ENCODE measurements around the gene LTBP3. TPM values are rescaled to one million over a fixed set of nuclear protein-coding genes. Genes with fewer than 3 reads are reported as not detected.
A peak's percentile ranks its signal among the peaks of the same experiment; 100 is the strongest.

The LTBP3 gene
- total and polyA plus RNA-seq, 9 donors: 50.2 to 204 (median 155) TPM

DNA sequence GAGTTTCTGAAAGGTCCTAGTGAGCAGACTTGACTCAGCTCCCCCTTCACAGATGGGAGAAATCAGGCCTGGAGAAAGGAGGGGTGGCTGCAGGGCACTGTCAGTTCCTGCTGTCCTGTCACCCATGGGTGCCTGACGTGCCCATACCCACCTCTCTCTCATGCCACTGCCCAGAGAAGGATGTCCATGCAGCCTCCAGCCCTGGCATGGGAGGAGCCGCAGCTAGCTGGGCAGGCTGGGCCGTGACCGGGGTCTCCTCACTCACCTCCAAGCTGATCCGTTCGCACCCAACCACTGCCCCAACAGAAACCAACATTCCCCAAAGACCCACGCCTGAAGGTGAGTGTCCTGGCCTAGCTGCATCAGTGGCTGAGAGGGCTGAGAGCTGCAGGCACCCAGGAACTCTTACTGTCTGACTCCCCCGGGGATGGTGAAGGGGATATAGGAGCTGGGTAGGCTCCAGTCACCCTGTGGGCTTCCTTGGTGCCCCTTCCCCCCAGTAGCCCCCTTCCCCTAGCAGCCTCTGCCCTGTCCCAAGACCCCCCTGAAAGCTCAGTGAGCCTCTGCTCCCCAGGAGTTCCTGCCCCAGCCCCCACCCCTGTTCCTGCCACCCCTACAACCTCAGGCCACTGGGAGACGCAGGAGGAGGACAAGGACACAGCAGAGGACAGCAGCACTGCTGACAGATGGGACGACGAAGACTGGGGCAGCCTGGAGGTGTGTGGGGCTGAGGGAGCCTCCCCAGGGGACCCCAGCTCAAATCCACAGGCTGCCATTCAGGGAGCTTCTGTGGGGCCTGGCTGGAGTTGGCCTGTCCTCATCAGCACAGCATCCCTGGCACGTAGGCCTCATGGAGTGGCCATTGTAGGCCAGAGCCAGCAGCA is 21.5 kb downstream of the LTBP3 start:
- no peak overlapping the region for H3K4me3 ChIP-seq (ENCODE audit: low read length)
- 61% methylated on average over 4 of the region's 12 CpGs for WGBS (ENCODE audit: insufficient coverage)
- H3K27me3 ChIP-seq (ENCODE audit: control insufficient read depth, insufficient read depth, low read length): no peaks in the 10 kb centered on the region
- H3K4me1 ChIP-seq (ENCODE audit: control insufficient read depth, insufficient read depth, low read length): peaks cover 24% of the 10 kb centered on the region
- peaks cover 53% of the 10 kb centered on the region for H3K36me3 ChIP-seq (ENCODE audit: control insufficient read depth, insufficient read depth, low read length)
- DNase-seq: no peak
- H3K27ac ChIP-seq (ENCODE audit: low read length): no peak overlapping the region
- H3K9me3 ChIP-seq (replicated peaks; ENCODE audit: control insufficient read depth, low read depth, low read length): no peaks in the 10 kb centered on the region

DNA sequence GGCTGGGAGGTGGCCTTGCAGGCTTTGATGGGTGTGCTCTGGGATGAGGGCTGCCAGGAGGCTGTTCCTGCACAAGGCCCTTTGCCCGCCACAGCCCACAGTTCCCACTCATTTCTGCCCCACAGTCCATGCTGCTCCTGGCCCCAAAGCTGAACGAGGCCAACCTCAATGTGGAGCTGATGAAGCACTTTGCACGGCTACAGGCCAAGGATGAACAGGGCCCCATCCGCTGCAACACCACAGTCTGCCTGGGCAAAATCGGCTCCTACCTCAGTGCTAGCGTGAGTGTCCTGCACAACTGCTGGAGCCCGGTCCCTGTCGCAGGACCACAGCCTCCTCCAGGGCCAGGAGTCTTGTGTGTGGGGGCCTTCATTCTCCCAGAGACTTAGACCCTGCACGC is 23.1 kb downstream of the LTBP3 start:
- H3K4me1 ChIP-seq (ENCODE audit: control insufficient read depth, insufficient read depth, low read length): peaks cover 11% of the 10 kb centered on the region
- H3K27me3 ChIP-seq (ENCODE audit: control insufficient read depth, insufficient read depth, low read length): no peaks in the 10 kb centered on the region
- peaks cover 64% of the 10 kb centered on the region for H3K36me3 ChIP-seq (ENCODE audit: control insufficient read depth, insufficient read depth, low read length)
- H3K9me3 ChIP-seq (replicated peaks; ENCODE audit: control insufficient read depth, low read depth, low read length): no peaks in the 10 kb centered on the region
- no peak overlapping the region for H3K4me3 ChIP-seq (ENCODE audit: low read length)
- H3K27ac ChIP-seq (ENCODE audit: low read length): no peak overlapping the region
- 64% methylated on average over 5 of the region's 9 CpGs for WGBS (ENCODE audit: insufficient coverage)
- DNase-seq: no peak

DNA sequence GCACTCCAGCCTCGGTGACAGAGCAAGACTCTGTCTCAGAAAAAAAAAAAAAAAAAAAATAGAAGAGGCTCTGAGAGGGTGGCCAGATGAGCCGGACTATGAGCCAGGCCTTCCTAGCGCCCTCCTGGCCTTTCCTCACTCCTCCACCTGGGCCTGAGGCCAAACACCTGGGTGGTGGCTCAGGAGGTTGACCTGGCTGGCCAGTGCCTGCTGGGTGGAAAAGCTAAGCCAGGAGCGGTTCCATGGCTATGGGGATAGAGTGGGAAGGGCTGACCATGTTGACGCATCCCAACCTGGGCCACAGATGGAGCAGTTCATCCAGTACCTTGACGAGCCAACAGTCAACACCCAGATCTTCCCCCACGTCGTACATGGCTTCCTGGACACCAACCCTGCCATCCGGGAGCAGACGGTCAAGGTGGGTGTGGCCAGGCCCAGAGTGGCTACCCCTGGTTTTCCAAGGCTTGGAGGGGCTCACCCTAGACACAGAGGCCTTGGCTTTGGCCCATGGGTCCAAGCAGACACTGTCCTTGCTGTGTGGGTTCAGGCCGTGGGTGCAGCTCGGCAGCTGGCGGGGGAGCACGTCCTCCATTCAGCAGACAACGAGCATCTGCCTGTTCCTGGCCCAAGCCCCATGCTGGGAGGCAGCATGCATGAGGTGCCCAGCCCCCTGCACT is 25.6 kb downstream of the LTBP3 start:
- DNase-seq: no peak
- Histone ChIP-seq H3K36me3 (ENCODE audit: control insufficient read depth, insufficient read depth, low read length) (peaks cover 77% of the 10 kb centered on the region), H3K4me3 (ENCODE audit: low read length) (no peak overlapping the region), H3K4me1 (ENCODE audit: control insufficient read depth, insufficient read depth, low read length) (peaks cover 3% of the 10 kb centered on the region), H3K27me3 (ENCODE audit: control insufficient read depth, insufficient read depth, low read length) (no peaks in the 10 kb centered on the region), H3K9me3 (replicated peaks; ENCODE audit: control insufficient read depth, low read depth, low read length) (no peaks in the 10 kb centered on the region), H3K27ac (ENCODE audit: low read length) (no peak overlapping the region)
- WGBS (ENCODE audit: insufficient coverage): 79% methylated on average over 9 of the region's 15 CpGs

DNA sequence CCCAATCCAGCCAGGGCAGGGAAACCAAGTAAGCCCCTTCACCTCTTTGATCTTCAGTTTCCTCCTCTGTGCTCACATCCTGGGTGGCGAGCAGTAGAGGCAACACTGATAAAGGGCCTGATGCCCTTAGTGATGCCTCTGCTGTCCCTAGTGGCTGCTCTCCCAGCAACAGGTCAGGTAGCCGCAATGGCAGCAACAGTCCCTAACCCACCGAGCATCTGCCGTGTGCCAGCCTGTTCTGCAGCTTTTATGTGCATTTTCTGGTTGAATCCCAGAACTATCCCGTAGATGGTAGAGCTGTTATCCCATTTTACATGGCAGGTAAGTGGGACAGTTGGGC is 28.0 kb downstream of the LTBP3 start:
- H3K27ac ChIP-seq (ENCODE audit: low read length): no peak overlapping the region
- H3K4me3 ChIP-seq (ENCODE audit: low read length): no peak overlapping the region
- no peaks in the 10 kb centered on the region for H3K27me3 ChIP-seq (ENCODE audit: control insufficient read depth, insufficient read depth, low read length)
- no peaks in the 10 kb centered on the region for H3K9me3 ChIP-seq (replicated peaks; ENCODE audit: control insufficient read depth, low read depth, low read length)
- WGBS (ENCODE audit: insufficient coverage): 96% methylated on average over 5 of the region's 5 CpGs
- H3K4me1 ChIP-seq (ENCODE audit: control insufficient read depth, insufficient read depth, low read length): peaks cover 12% of the 10 kb centered on the region
- no peak for DNase-seq
- H3K36me3 ChIP-seq (ENCODE audit: control insufficient read depth, insufficient read depth, low read length): peaks cover 74% of the 10 kb centered on the region

DNA sequence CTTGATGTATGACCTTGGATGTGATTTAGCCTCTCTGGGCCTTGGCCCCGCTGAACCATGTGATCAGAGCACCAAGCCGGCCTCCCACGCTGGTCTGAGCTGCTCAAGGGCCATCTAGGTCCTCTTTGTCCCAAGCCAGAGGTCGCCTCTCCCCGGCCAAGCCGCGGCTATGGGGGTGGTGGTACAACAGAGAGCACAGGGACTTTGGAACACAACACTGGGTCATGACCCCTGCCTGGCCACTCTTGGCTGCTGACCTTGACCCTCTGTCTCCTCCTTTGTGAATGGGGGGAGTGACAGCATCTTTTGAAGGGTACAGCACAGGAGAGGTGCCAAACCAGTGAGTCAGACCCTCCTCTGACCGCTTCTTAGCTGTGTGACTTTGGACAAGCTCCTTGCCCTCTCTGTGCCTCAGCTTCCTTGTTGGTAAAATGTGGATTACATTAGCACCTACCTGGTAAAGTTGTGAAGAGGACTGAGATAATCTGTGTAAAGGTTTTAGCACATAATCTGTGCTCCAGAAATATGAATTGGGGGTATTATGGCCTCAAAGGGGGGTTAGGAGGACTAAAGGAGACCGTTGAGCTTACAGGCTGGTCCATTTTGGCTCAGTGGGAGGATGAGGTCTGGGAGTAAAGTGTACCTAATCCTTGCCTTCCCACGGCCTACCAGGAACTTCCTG is 28.5 kb downstream of the LTBP3 start:
- no peak overlapping the region for H3K27ac ChIP-seq (ENCODE audit: low read length)
- peaks cover 72% of the 10 kb centered on the region for H3K36me3 ChIP-seq (ENCODE audit: control insufficient read depth, insufficient read depth, low read length)
- peaks cover 12% of the 10 kb centered on the region for H3K4me1 ChIP-seq (ENCODE audit: control insufficient read depth, insufficient read depth, low read length)
- no peaks in the 10 kb centered on the region for H3K27me3 ChIP-seq (ENCODE audit: control insufficient read depth, insufficient read depth, low read length)
- no peaks in the 10 kb centered on the region for H3K9me3 ChIP-seq (replicated peaks; ENCODE audit: control insufficient read depth, low read depth, low read length)
- whole genome bisulfite sequencing (ENCODE audit: insufficient coverage): 100% methylated on average over 1 of the region's 10 CpGs
- no peak for DNase-seq
- H3K4me3 ChIP-seq (ENCODE audit: low read length): no peak overlapping the region

DNA sequence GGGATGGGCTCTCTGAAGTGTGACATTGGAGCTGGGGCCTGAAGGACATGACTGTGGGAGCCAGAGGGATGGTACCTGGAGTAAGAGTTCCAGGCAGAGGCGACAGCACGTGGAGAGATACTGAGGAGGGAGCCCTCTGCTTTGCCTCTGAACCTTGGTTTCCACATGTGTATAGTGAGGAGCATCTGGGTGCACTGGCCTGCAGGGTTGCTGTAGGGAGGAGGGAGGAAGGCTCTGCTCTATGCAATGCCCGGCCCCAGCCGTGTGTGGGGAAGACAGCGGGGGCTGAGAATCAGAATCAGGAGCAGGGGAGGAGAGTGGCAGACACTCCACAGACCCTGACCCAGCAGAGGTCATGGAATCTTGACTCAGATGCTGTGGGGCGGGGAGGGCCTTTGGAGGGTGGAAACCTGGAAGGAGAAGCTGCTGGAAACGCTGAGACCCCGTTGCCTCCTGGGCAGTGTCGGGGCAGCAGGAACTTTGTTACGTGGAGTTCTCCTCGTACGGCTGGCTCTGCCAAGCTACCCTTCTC is 29.3 kb downstream of the LTBP3 start:
- no peaks in the 10 kb centered on the region for H3K27me3 ChIP-seq (ENCODE audit: control insufficient read depth, insufficient read depth, low read length)
- WGBS (ENCODE audit: insufficient coverage): 87% methylated on average over 9 of the region's 12 CpGs
- no peak overlapping the region for H3K27ac ChIP-seq (ENCODE audit: low read length)
- H3K4me1 ChIP-seq (ENCODE audit: control insufficient read depth, insufficient read depth, low read length): peaks cover 19% of the 10 kb centered on the region
- DNase-seq: no peak
- no peaks in the 10 kb centered on the region for H3K9me3 ChIP-seq (replicated peaks; ENCODE audit: control insufficient read depth, low read depth, low read length)
- H3K36me3 ChIP-seq (ENCODE audit: control insufficient read depth, insufficient read depth, low read length): peaks cover 72% of the 10 kb centered on the region
- H3K4me3 ChIP-seq (ENCODE audit: low read length): no peak overlapping the region

DNA sequence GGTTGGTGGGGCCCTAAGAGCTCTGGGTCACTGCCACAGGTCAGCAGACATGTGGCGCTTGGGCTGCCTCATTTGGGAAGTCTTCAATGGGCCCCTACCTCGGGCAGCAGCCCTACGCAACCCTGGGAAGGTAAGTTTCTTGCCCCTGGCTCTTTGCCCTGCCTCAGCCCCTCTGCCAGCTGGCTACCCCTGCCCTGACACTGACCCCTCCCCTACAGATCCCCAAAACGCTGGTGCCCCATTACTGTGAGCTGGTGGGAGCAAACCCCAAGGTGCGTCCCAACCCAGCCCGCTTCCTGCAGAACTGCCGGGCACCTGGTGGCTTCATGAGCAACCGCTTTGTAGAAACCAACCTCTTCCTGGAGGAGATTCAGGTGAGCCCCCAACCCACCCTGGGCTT is 31.4 kb downstream of the LTBP3 start:
- peaks cover 21% of the 10 kb centered on the region for H3K4me1 ChIP-seq (ENCODE audit: control insufficient read depth, insufficient read depth, low read length)
- no peak overlapping the region for H3K27ac ChIP-seq (ENCODE audit: low read length)
- no peaks in the 10 kb centered on the region for H3K27me3 ChIP-seq (ENCODE audit: control insufficient read depth, insufficient read depth, low read length)
- peaks cover 59% of the 10 kb centered on the region for H3K36me3 ChIP-seq (ENCODE audit: control insufficient read depth, insufficient read depth, low read length)
- no peak overlapping the region for H3K4me3 ChIP-seq (ENCODE audit: low read length)
- 88% methylated on average over 7 of the region's 8 CpGs for WGBS (ENCODE audit: insufficient coverage)
- DNase-seq: no peak
- no peaks in the 10 kb centered on the region for H3K9me3 ChIP-seq (replicated peaks; ENCODE audit: control insufficient read depth, low read depth, low read length)

DNA sequence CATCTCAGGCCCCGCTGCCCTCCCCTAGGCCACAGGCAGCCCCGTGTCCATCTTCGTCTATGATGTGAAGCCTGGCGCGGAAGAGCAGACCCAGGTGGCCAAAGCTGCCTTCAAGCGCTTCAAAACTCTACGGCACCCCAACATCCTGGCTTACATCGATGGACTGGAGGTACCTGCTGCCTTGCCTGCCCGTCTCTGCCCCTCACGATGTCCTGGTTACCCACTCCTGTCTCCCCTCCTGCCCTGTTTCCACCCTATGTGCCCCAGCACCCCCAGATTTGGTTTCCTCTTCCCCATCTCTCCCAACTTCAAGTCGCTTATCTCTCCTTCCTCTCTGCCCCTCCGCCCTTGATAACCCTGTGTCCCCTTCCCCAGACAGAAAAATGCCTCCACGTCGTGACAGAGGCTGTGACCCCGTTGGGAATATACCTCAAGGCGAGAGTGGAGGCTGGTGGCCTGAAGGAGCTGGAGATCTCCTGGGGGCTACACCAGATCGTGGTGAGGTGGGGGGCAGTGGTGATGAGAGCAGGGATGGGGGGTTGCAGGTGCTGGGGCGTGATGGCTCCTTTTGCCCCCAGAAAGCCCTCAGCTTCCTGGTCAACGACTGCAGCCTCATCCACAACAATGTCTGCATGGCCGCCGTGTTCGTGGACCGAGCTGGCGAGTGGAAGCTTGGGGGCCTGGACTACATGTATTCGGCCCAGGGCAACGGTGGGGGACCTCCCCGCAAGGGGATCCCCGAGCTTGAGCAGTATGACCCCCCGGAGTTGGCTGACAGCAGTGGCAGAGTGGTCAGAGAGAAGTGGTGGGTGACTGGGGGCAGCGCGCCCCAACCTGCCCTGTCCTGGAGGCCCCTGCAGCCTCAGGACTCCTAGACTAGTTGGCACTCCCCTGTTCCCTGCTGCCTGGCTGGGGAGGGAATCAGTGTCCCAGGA is 32.3 kb downstream of the LTBP3 start:
- Histone ChIP-seq H3K9me3 (replicated peaks; ENCODE audit: control insufficient read depth, low read depth, low read length) (no peaks in the 10 kb centered on the region), H3K4me3 (ENCODE audit: low read length) (peak overlapping the region; percentile 87), H3K27me3 (ENCODE audit: control insufficient read depth, insufficient read depth, low read length) (no peaks in the 10 kb centered on the region), H3K4me1 (ENCODE audit: control insufficient read depth, insufficient read depth, low read length) (peaks cover 21% of the 10 kb centered on the region), H3K36me3 (ENCODE audit: control insufficient read depth, insufficient read depth, low read length) (peaks cover 49% of the 10 kb centered on the region), H3K27ac (ENCODE audit: low read length) (peak overlapping the region; percentile 67)
- WGBS (ENCODE audit: insufficient coverage): 49% methylated on average over 22 of the region's 31 CpGs
- no peak for DNase-seq

DNA sequence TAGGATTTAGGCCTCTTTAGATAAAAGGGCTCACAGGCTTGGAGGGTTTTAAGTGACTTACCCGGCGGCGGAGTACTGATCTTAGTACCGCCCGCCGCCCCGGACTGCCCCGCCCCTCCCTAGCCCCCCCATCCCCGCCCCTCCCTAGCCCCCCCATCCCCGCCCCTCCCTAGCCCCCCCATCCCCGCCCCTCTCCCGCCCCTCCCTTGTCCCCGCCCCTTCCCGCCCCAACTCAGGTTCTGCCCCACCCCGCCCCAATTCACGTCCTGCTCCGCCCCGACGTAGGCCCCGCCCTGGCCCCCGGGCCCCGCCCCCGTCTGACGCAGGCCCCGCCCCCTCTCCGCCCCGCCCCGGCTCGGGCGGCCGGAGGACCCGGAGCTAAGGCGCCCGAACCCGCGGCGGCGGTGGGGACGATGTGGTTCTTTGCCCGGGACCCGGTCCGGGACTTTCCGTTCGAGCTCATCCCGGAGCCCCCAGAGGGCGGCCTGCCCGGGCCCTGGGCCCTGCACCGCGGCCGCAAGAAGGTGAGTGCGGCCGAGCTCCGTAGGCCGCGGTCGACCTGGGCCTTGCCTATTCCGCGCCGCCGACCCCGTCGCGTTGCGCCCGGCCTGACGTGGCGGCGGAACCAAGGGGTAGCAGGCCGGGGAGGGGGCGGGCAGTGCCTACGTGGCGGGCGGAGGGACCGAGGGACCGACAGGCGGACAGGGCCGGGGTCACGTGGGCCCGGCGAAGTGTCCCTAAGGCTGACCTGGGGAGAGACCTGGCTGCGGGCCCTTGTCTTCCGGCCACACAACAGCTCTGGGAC is 33.2 kb downstream of the LTBP3 start, which contains the start of gene SCYL1:
SCYL1 (plus strand) TSS at position 343 of the 805 bp plus-strand sequence; CDS start at position 414, 71 bp downstream.
- H3K27ac ChIP-seq (ENCODE audit: low read length): peak within 1 kb of the TSS; percentile 67

More for the DNA sequence above, 33.2 kb downstream of the LTBP3 start, which contains the start of gene SCYL1:
- Histone ChIP-seq H3K4me1 (ENCODE audit: control insufficient read depth, insufficient read depth, low read length) (peaks cover 21% of the 10 kb centered on the region), H3K9me3 (replicated peaks; ENCODE audit: control insufficient read depth, low read depth, low read length) (no peaks in the 10 kb centered on the region), H3K4me3 (ENCODE audit: low read length) (peak within 1 kb of the TSS; percentile 87), H3K36me3 (ENCODE audit: control insufficient read depth, insufficient read depth, low read length) (peaks cover 41% of the 10 kb centered on the region), H3K27me3 (ENCODE audit: control insufficient read depth, insufficient read depth, low read length) (no peaks in the 10 kb centered on the region)
- WGBS (ENCODE audit: insufficient coverage): under 1% methylated on average over 57 of the region's 82 CpGs
- DNase-seq: peak; percentile 89
